ENCODE results near the gene FOXP1. TPM values are rescaled to one million over a fixed set of nuclear protein-coding genes. Genes with fewer than 3 reads are reported as not detected.

The FOXP1 gene
- total and polyA plus RNA-seq, 2 of the 8 experiments (the other 6 are each of a cell fraction or from before 2014, with no cell fraction given): 13.9 to 25.4 TPM

DNA sequence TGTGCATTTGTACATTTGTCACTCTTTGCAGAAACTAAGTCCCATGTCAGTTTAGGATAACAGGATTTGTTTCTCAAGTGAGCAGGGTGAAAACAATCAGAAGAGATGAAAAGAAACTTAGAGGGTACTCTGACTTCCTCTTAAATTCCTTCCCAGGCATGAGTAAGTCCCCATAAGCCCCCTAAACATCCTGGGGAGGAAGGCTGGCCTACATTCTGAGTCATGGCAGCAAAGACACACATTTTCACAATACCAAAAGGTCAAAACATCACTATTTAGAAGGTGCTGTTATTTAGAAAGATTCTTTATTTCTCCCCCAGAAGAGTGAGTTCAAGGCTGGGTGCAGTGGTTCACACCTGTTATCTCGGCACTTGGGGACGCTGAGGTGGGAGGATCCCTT lies 7.6 kb upstream of the FOXP1 start (continued):
- TF ChIP-seq PHF8 (conservative IDR thresholded peaks at IDR 0.05; ENCODE audit: low read depth, low read length) (no peak), YY1 (IDR thresholded peaks at IDR 0.05; ENCODE audit: low read depth, low read length) (no peak), USF2 (IDR thresholded peaks at IDR 0.05; ENCODE audit: low read length) (no peak), TEAD4 (IDR thresholded peaks at IDR 0.05; ENCODE audit: low read depth, low read length) (no peak), ATF3 (IDR thresholded peaks at IDR 0.05; ENCODE audit: insufficient read depth, low read depth, low read length) (no peak), BACH1 (IDR thresholded peaks at IDR 0.05; ENCODE audit: low read length) (no peak), ASH2L (IDR thresholded peaks at IDR 0.05; ENCODE audit: low read length) (no peak), KDM1A (IDR thresholded peaks at IDR 0.05; ENCODE audit: borderline replicate concordance, low read length) (no peak)

All from H1 (cell line).